Transverse colon (tissue), 4 donors: ENCODE results near the gene GABPB2. TPM values are rescaled to one million over a fixed set of nuclear protein-coding genes. Genes with fewer than 3 reads are reported as not detected.

Experiments used
- DNase-seq: peaks from one replicate; pipeline ENCODE4 v3.0.0-alpha.2; 2019
- H3K27ac ChIP-seq, 4 donors: fragments of 200-600 bp; sonication (generic); 2 replicates each; pipeline ENCODE4 v1.5.1; 2016 to 2018; ENCODE audit warnings: inconsistent platforms in 4 of 4
- H3K27me3 ChIP-seq: fragments of 200-600 bp; sonication (generic); 2 replicates; pipeline ENCODE4 v1.5.1; 2017; ENCODE audit warnings: inconsistent platforms
- H3K36me3 ChIP-seq, 4 donors: fragments of 200-600 bp; sonication (generic); 2 replicates each; pipeline ENCODE4 v1.5.1; 2017 to 2019; ENCODE audit warnings: inconsistent platforms in 4 of 4
- H3K4me1 ChIP-seq, 4 donors: fragments of 200-600 bp; sonication (generic); 2 replicates each; pipeline ENCODE4 v1.5.1; 2017 to 2020; ENCODE audit warnings: inconsistent platforms in 4 of 4
- H3K4me3 ChIP-seq, 4 donors: fragments of 200-600 bp; sonication (generic); 1 replicate in 1 of 4; 2 replicates in 3 of 4; pipeline versions ENCODE4 v1.5.1 to v1.6.1; 2017 to 2019; ENCODE audit warnings: inconsistent platforms in 4 of 4
- H3K9me3 ChIP-seq, 2 donors: fragments of 200-600 bp; sonication (generic); 2 replicates each; pipeline ENCODE4 v1.5.1; 2017 to 2019; ENCODE audit warnings: inconsistent platforms in 2 of 2
- EP300 ChIP-seq: sonication (generic); formaldehyde crosslinking; IDR thresholded peaks from one replicate; pipeline ENCODE4 v1.6.1; 2017; ENCODE audit warnings: antibody characterized with exemption, low read depth
- POLR2A ChIP-seq: fragments of 450-650 bp; IDR thresholded peaks from one replicate; pipeline ENCODE4 v1.6.1; 2016; ENCODE audit warnings: antibody characterized with exemption, mild to moderate bottlenecking, moderate library complexity
- POLR2AphosphoS5 ChIP-seq, 3 donors: sonication (generic); formaldehyde crosslinking; IDR thresholded peaks; one replicate each; pipeline ENCODE4 v1.6.1; 2016; ENCODE audit warnings: antibody characterized with exemption in 3 of 3
- WGBS, 2 donors: methylation state at CpG; one replicate each; pipeline ENCODE4 v1.1.5; 2018; ENCODE audit warnings: low coverage in 1 of 2; 5-methylcytosine and 5-hydroxymethylcytosine counted together
- in situ Hi-C, 4 donors: fragments of 200-750 bp; cut with MboI; loops; one replicate each; pipeline versions ENCODE4 v1.15.0 to v1.15.1; 2017; ENCODE audit warnings: low sequenced_read_pairs in 3 of 4, low pct_ligation_motif_present in 1 of 4, low pct_unique_long_range_greater_than_20kb in 1 of 4
- intact Hi-C: fragments of 100-400 bp; cut with DNase I; formaldehyde crosslinking; loops from one replicate; pipeline ENCODE4 v1.15.1; 2023; ENCODE audit warnings: low total_unique reads
- total RNA-seq, 4 donors: library from RNA; depleted of rRNA; stranded (reverse); fragments of >200 nt; gene quantifications; one replicate each; pipeline ENCODE4 v1.1.0, GENCODE V29; 2016
- TF ChIP-seq, protein P1 (sequence below), 5 experiments: fragments of 200-600 bp in 3 of 5; fragments of 450-650 bp in 2 of 5; sonication (generic) in 3 of 5; IDR thresholded peaks; 1 replicate in 2 of 5; 2 replicates in 3 of 5; pipeline ENCODE4 v1.5.1; 2016 to 2017; ENCODE audit warnings: antibody characterized with exemption in 5 of 5, inconsistent platforms in 3 of 5, mild to moderate bottlenecking in 2 of 5, moderate library complexity in 1 of 5

Gene GABPB2
- total RNA-seq, 4 donors from 2014 or later: 9.6 to 19.8 (median 10.2) TPM

DNA sequence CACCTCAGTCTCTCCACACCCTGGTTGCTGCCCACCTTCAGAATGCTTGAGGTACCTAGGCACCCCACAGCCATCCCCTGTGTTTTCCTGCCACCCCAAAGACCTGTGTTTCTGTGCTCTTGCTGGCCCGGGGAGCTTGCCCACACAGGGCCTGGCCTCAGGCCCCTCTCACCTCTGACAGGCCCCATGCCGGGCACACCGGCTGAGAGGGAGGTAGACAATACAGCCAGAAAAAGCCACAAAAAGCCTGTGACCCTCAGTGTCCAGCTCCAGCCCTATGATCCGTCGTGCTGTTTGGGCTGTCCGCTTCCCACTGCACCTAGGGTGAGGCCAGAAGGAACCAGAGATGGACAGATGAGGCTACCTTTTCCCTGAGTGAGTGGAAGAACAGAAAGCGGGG is 64.4 kb downstream of the GABPB2 start:
- H3K9me3 ChIP-seq: no peaks in the 10 kb centered on the region
- peaks cover 27% of the 10 kb centered on the region for H3K27me3 ChIP-seq
- in situ Hi-C loops (no loop called here), intact Hi-C loops (no loop called here)
- peaks cover 0 to 22% (median 15%) of the 10 kb centered on the region in 4 donors for H3K4me1 ChIP-seq
- H3K4me3 ChIP-seq: no peak overlapping the region
- no peak for DNase-seq
- whole genome bisulfite sequencing, 2 donors: 97% methylated on average over 7 of the region's 7 CpGs; no CpG with 5 or more reads in 1 of the 2 donors
- no peak overlapping the region for H3K27ac ChIP-seq
- no peaks in the 10 kb centered on the region for H3K36me3 ChIP-seq
- TF ChIP-seq, protein P1, sequence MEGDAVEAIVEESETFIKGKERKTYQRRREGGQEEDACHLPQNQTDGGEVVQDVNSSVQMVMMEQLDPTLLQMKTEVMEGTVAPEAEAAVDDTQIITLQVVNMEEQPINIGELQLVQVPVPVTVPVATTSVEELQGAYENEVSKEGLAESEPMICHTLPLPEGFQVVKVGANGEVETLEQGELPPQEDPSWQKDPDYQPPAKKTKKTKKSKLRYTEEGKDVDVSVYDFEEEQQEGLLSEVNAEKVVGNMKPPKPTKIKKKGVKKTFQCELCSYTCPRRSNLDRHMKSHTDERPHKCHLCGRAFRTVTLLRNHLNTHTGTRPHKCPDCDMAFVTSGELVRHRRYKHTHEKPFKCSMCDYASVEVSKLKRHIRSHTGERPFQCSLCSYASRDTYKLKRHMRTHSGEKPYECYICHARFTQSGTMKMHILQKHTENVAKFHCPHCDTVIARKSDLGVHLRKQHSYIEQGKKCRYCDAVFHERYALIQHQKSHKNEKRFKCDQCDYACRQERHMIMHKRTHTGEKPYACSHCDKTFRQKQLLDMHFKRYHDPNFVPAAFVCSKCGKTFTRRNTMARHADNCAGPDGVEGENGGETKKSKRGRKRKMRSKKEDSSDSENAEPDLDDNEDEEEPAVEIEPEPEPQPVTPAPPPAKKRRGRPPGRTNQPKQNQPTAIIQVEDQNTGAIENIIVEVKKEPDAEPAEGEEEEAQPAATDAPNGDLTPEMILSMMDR (IDR thresholded peaks at IDR 0.05): no peak
- no peak for TF ChIP-seq POLR2A
- no peak for TF ChIP-seq POLR2AphosphoS5 (IDR thresholded peaks at IDR 0.05)
- no peak for TF ChIP-seq EP300

DNA sequence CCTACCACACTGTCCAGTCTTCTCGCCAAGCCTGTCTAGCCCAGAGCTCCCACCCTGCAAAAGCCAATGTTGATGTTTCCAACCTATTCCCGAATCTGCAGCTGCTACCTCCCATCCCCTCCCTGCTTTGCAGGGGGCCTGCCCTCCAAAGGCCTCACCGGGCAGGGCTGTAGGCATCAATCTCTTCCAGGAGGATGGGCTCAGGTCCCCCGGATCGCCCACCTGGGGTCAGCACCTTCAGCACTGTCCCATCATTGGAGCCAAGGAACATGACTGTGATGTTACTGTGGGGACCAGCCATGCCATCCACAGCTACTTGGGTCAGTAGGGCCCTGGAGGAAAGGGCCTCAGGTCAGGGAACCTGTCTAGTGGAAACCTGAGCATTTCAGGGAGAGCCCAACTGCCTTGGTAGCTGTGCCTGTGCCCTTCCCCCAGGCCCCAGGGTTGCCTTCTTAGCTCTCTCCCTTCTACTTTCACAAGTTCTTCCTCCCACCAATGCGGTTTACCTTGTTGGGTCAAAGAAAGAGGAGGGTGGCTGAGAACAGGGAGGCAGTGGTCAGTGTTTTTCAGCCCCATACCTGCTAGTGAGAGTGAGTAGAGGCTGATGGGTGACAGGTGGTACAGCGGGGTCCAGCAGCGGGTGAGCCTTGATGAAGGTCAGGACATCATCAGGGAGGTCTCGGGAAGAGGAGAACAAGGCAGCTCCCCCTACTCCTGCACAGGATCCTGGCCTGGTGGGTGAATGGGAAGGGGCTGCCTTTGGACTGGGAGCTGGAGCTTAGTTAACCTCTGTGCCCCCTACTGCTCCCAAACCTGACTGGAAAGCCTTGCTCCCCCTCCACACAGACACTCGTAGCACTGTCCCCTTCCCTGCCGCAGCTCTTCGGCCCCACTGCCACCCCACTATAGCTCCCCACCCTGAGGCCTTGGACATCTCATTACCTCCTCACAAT is 65.1 kb downstream of the GABPB2 start:
- H3K36me3 ChIP-seq: no peaks in the 10 kb centered on the region
- DNase-seq: no peak
- H3K9me3 ChIP-seq: no peaks in the 10 kb centered on the region
- no peak overlapping the region for H3K27ac ChIP-seq
- 88% methylated on average over 12 of the region's 12 CpGs; no CpG with 5 or more reads in 1 of the 2 donors for WGBS, 2 donors
- intact Hi-C loops (no loop called here), in situ Hi-C loops (no loop called here)
- H3K27me3 ChIP-seq: peaks cover 26% of the 10 kb centered on the region
- no peak for TF ChIP-seq EP300
- no peak for TF ChIP-seq POLR2A
- no peak for TF ChIP-seq POLR2AphosphoS5 (IDR thresholded peaks at IDR 0.05)
- TF ChIP-seq, protein P1 (IDR thresholded peaks at IDR 0.05): no peak
- H3K4me1 ChIP-seq: peaks cover 0 to 22% (median 14%) of the 10 kb centered on the region in 4 donors
- no peak overlapping the region for H3K4me3 ChIP-seq

DNA sequence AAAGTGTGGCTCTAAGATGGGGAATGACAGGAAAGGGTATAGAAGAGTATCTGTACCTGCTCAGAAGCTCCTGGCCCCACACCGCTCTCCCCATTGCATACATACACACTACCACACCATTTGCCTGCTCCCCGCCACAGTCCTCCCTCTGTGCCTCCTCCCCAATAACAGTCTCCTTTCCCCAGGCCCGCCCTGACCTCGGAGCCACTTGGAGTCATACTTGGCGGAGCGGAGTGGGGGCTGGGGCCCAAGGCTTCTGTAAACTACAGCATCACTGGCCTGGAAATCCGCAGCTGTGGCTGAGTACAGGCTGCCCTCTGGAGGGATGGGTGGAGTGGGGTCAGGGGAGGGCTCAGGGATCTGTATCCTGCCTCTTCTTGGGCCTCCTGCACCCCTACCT is 67.2 kb downstream of the GABPB2 start:
- WGBS, 2 donors: 80% methylated on average over 7 of the region's 7 CpGs; no CpG with 5 or more reads in 1 of the 2 donors
- Histone ChIP-seq H3K4me3 (no peak overlapping the region), H3K9me3 (no peaks in the 10 kb centered on the region), H3K4me1 (peaks cover 0 to 3% (median 0%) of the 10 kb centered on the region in 4 donors), H3K27me3 (peaks cover 6% of the 10 kb centered on the region), H3K36me3 (no peaks in the 10 kb centered on the region), H3K27ac (no peak overlapping the region)
- in situ Hi-C loops: no loop called here
- intact Hi-C loops: no loop called here
- DNase-seq: no peak
- no peak for TF ChIP-seq POLR2A

DNA sequence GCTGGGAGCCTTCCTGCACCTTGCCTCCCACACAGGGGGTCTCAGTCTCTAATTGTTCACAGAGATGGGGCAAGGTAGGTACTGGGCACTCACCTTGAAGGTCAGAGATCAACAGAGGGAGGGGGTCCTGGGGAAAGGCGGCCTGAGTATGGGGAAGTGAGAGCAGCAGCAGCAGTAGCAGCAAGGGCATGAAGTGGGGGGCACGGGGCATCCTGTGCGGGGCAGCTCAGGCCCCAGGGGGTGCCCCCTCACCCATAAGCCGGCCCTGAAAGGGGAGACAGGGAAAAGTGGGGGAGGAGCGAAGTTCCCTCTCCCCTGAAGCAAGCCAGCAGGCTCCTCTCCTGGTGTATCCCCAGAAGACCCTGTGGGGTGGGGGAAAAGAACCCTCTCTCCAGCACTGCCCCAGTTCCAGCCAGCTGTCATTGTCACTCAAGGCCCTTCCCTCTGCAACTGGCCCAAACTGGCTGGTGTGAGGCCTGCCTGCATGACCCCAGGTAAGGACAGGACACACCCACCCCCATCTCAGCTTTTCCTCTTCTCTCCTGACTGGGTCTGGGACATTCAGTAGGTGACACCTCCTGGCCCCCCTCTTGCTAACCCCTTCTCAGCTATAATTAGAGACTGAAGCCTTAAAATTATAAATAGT is 72.0 kb downstream of the GABPB2 start:
- Histone ChIP-seq H3K4me1 (peaks cover 3 to 28% (median 18%) of the 10 kb centered on the region in 4 donors), H3K27me3 (peaks cover 9% of the 10 kb centered on the region), H3K36me3 (no peaks in the 10 kb centered on the region), H3K27ac (no peak overlapping the region), H3K4me3 (no peak overlapping the region), H3K9me3 (no peaks in the 10 kb centered on the region)
- in situ Hi-C loops (no loop called here), intact Hi-C loops (loop anchor here (1.0 kb wide), 1 partner anchor 24 kb away; the partner anchor contains the start of gene SCNM1)
- WGBS, 2 donors: 40 to 72% methylated on average over 2 to 5 of the region's 5 CpGs
- no peak for TF ChIP-seq POLR2A
- TF ChIP-seq, protein P1 (IDR thresholded peaks at IDR 0.05): no peak
- no peak for TF ChIP-seq POLR2AphosphoS5 (IDR thresholded peaks at IDR 0.05)
- DNase-seq: no peak
